GM13976 (cell line): Measurements from ENCODE around the gene CACNG3.

ENCODE experiments used
- DNase-seq: peaks from one replicate; pipeline ENCODE4 v3.0.0; 2012; ENCODE audit warnings: low spot score
- in situ Hi-C: fragments of 300-500 bp; cut with MboI; formaldehyde crosslinking; loops from one replicate; pipeline ENCODE4 v1.12.0; 2022; ENCODE audit warnings: low sequenced_read_pairs, mixed read lengths, inconsistent platforms; ENCODE audit not compliant: unreplicated experiment
- TF ChIP-seq, protein P1 (sequence below): IDR thresholded peaks from 2 replicates; pipeline ENCODE4 v1.5.1; 2012; ENCODE audit warnings: borderline replicate concordance, mild to moderate bottlenecking; ENCODE audit not compliant: insufficient read depth; ENCODE audit errors: extremely low read depth, missing control alignments, control extremely low read depth

CACNG3 gene

DNA sequence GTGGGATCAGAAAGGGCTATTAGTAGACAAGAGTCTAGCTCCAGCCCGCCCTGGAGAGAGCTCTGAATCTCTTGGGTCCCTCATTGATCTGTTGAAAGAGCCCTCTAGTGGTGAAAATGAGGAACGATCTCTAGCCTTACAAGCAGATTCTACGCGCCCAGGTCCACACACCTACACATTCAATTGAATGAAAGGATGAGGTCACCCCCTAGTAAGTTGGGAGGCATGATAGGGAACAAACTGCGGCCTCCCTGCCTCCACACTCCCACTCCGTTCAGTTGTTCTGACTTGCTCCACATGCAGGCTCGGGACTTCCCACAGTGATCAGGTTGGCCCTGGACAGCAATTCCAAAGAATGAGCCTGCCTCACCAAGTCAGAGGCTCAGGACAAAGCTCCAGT, 2.9 kb upstream of the CACNG3 start:
- peak; percentile 70 for DNase-seq
- TF ChIP-seq, protein P1, sequence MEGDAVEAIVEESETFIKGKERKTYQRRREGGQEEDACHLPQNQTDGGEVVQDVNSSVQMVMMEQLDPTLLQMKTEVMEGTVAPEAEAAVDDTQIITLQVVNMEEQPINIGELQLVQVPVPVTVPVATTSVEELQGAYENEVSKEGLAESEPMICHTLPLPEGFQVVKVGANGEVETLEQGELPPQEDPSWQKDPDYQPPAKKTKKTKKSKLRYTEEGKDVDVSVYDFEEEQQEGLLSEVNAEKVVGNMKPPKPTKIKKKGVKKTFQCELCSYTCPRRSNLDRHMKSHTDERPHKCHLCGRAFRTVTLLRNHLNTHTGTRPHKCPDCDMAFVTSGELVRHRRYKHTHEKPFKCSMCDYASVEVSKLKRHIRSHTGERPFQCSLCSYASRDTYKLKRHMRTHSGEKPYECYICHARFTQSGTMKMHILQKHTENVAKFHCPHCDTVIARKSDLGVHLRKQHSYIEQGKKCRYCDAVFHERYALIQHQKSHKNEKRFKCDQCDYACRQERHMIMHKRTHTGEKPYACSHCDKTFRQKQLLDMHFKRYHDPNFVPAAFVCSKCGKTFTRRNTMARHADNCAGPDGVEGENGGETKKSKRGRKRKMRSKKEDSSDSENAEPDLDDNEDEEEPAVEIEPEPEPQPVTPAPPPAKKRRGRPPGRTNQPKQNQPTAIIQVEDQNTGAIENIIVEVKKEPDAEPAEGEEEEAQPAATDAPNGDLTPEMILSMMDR, result peak; percentile 37
- in situ Hi-C loops, result loop anchor here (25.0 kb wide), 1 partner anchor 234 kb away; no protein-coding TSS in a partner anchor

DNA sequence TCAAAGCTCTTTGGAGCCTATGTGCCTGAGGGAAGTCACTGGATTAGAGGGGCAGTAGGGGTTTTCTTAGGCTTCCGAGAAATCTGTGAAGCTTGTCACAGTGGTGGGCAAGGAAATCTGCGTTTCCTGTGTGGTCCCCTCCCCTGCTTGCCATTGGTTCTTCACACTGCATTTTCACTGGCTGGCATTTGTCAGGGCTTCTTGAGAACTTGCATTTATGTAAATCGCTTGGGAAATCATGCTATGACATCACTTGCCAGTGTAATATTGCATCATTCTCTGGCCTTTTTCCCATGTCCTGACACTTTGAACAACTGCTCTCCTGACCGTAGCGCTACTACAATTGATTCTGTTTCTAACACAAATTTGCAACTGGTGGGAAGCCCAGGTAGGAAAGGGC, 1.8 kb downstream of the CACNG3 start:
- no peak for DNase-seq
- in situ Hi-C loops, result loop anchor here (25.0 kb wide), 1 partner anchor 229 kb away; no protein-coding TSS in a partner anchor

DNA sequence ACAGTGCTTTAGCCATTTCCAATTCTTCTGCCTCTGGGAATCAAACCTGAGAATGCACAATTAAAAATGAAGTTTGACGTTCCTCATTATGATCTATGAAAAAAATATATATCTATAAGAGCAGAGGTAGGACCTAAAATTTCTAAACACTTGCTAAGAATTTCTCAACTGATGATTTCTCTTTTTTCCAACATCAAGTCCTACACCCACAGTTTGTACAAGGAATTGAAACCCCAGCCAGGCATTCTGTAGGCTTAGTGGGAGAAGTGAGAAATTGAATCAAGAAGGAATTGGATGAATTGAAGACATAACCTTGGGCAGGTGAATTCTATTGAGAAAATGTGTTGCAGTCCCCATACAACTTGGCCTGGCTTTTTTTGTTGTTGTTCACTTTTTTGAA, 2.7 kb downstream of the CACNG3 start:
- TF ChIP-seq, protein P1, result no peak
- in situ Hi-C loops, result loop anchor here (25.0 kb wide), 1 partner anchor 229 kb away; no protein-coding TSS in a partner anchor
- no peak for DNase-seq

More for the DNA sequence above, 1.8 kb downstream of the CACNG3 start:
- TF ChIP-seq, protein P1, result no peak

DNA sequence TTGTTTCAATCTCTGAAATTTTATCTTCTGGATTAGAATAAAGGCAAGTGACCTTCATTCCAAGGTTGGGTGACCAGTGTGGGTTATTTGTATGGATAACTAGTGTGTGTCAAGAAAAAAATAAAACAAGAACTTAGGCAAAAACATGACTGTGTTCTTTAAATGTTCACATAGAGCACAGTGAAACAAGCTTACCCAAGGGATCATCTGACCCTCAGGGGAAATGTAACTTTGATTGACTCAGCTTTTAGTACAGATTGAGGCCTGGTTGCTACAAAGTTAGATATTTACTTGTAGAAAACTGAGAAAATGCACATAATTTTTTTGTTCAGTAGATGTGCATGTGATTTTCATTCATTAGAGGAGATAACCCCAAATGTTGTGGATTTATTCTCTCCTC, 6.7 kb downstream of the CACNG3 start:
- TF ChIP-seq, protein P1, result no peak
- no peak for DNase-seq
- in situ Hi-C loops, result loop anchor here (25.0 kb wide), 1 partner anchor 224 kb away; no protein-coding TSS in a partner anchor

DNA sequence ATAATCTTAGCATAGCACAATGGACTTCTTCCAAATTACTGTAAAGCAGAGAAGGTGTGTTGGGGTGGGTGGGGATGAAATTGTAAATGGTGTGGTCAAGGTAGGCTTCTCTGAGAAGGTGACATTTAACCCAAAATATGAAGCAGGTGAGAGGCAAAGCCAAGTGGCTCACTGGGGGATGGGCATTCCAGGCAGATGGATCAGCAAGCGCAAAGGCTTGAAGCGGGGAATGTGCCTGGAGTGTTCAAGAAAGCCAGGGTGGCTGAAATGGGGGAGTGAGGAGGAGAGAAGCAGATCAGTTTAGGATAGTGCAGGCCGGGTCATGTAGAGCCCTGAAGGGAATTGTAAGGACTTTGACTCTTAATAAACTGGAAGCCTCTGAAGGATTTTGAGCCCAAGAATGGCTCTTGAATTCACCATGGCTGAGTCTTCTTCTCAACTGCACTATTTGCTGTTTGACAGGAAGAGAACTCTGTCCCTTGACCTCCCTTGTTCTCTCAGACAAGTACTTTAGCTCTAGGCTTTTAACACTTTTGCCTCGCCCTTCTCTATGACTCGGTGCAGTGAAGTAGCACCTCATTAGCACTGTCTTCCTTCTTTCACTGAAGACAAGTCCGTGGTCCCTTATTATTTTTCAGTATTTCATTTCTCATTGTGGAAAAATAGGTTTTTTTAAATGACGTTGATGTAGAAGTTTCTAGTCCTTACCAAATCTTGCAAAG, 14.7 kb downstream of the CACNG3 start:
- no peak for DNase-seq
- TF ChIP-seq, protein P1, result no peak
- in situ Hi-C loops, result loop anchor here (25.0 kb wide), 1 partner anchor 216 kb away; no protein-coding TSS in a partner anchor

DNA sequence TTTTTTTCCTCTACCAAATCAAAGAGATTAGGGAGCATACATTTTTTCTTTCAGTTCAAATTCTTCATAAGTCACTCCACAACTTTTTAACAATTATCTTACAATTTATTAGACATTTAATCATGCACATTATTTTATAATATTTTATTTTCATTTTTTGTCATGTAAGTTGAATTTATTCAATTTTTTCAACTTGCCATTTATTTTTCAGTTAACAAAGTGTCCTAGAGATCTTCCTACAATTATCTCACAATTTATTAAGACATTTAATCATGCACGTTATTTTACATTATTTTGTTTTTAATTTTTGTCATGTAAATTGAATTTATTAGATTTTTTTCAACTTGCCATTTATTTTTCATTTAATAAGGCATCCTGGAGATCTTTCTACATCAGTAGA, 16.2 kb downstream of the CACNG3 start:
- in situ Hi-C loops, result loop anchor here (25.0 kb wide), 1 partner anchor 215 kb away; no protein-coding TSS in a partner anchor

More for the DNA sequence above, 16.2 kb downstream of the CACNG3 start:
- TF ChIP-seq, protein P1, result no peak
- DNase-seq, result no peak
